ENCODE data around the gene RGS9.

GRCh38 chr17:65196617-65197016 is 59.4 kb downstream of the RGS9 start:
- TF ChIP-seq EZH2 (IDR thresholded peaks at IDR 0.05; ENCODE audit: borderline replicate concordance, low read depth, low read length, poor library complexity, severe bottlenecking) (no peak), CTCF (conservative IDR thresholded peaks at IDR 0.05; ENCODE audit: low read depth, low read length) (no peak)
